ENCODE results near the gene PPA2. TPM values are rescaled to one million over a fixed set of nuclear protein-coding genes. Genes with fewer than 3 reads are reported as not detected.

PPA2 gene
- total RNA-seq, 1 experiment from 2014 or later: 74.5 TPM

- no peak for DNase-seq
- Histone ChIP-seq H3K27ac (no peak overlapping the region), H3F3A (ENCODE audit: insufficient read depth, low read depth) (no peaks in the 10 kb centered on the region), H3K36me3 (ENCODE audit: low read depth) (no peaks in the 10 kb centered on the region), H3K9me3 (ENCODE audit: insufficient read depth, low read depth) (no peaks in the 10 kb centered on the region), H3K4me2 (no peak overlapping the region), H3K4me3 (no peak overlapping the region), H3K27me3 (ENCODE audit: insufficient read depth, low read depth) (no peaks in the 10 kb centered on the region), H3K4me1 (replicated peaks; ENCODE audit: insufficient read depth) (no peaks in the 10 kb centered on the region), H3K9me2 (ENCODE audit: insufficient read depth) (no peaks in the 10 kb centered on the region), H3K79me2 (ENCODE audit: low read depth) (no peaks in the 10 kb centered on the region), H2AFZ (no peak overlapping the region), H4K20me1 (ENCODE audit: insufficient read depth) (no peaks in the 10 kb centered on the region)
- BruUV-seq (replicated peaks): no TSS peak
- intact Hi-C loops (cut with micrococcal nuclease; ENCODE audit: unreplicated experiment): no loop called here
- no peak for TF ChIP-seq CTCF (conservative IDR thresholded peaks at IDR 0.05)
- TF ChIP-seq EZH2 (IDR thresholded peaks at IDR 0.05; ENCODE audit: low read depth): no peak
- POLR2A ChIA-PET (ENCODE audit: unreplicated experiment): no interaction called here
- CTCF ChIA-PET: no interaction called here
Measured at GRCh38 chr4:105348719-105349118, 125.1 kb downstream of the PPA2 start.

GRCh38 chr4:105346869-105347268 is 127.0 kb downstream of the PPA2 start:
- BruUV-seq (replicated peaks): no TSS peak
- Histone ChIP-seq H2AFZ (no peak overlapping the region), H3K36me3 (ENCODE audit: low read depth) (no peaks in the 10 kb centered on the region), H3F3A (ENCODE audit: insufficient read depth, low read depth) (no peaks in the 10 kb centered on the region), H4K20me1 (ENCODE audit: insufficient read depth) (no peaks in the 10 kb centered on the region), H3K4me3 (no peak overlapping the region), H3K27ac (no peak overlapping the region), H3K4me2 (no peak overlapping the region), H3K79me2 (ENCODE audit: low read depth) (no peaks in the 10 kb centered on the region), H3K9me3 (ENCODE audit: insufficient read depth, low read depth) (no peaks in the 10 kb centered on the region), H3K9me2 (ENCODE audit: insufficient read depth) (no peaks in the 10 kb centered on the region), H3K4me1 (replicated peaks; ENCODE audit: insufficient read depth) (no peaks in the 10 kb centered on the region), H3K27me3 (ENCODE audit: insufficient read depth, low read depth) (no peaks in the 10 kb centered on the region)
- no peak for DNase-seq
- intact Hi-C loops (cut with micrococcal nuclease; ENCODE audit: unreplicated experiment): no loop called here
- ChIA-PET CTCF (no interaction called here), POLR2A (ENCODE audit: unreplicated experiment) (no interaction called here)
- TF ChIP-seq EZH2 (IDR thresholded peaks at IDR 0.05; ENCODE audit: low read depth) (no peak), CTCF (conservative IDR thresholded peaks at IDR 0.05) (no peak)

- Histone ChIP-seq H3K4me2 (no peak overlapping the region), H3K4me3 (no peak overlapping the region), H3K79me2 (ENCODE audit: low read depth) (no peaks in the 10 kb centered on the region), H2AFZ (no peak overlapping the region), H3K27me3 (ENCODE audit: insufficient read depth, low read depth) (no peaks in the 10 kb centered on the region), H3K9me2 (ENCODE audit: insufficient read depth) (no peaks in the 10 kb centered on the region), H3K4me1 (replicated peaks; ENCODE audit: insufficient read depth) (no peaks in the 10 kb centered on the region), H3K36me3 (ENCODE audit: low read depth) (no peaks in the 10 kb centered on the region), H4K20me1 (ENCODE audit: insufficient read depth) (no peaks in the 10 kb centered on the region), H3K27ac (no peak overlapping the region), H3F3A (ENCODE audit: insufficient read depth, low read depth) (no peaks in the 10 kb centered on the region), H3K9me3 (ENCODE audit: insufficient read depth, low read depth) (no peaks in the 10 kb centered on the region)
- DNase-seq: no peak
- TF ChIP-seq EZH2 (IDR thresholded peaks at IDR 0.05; ENCODE audit: low read depth): no peak
- TF ChIP-seq CTCF (conservative IDR thresholded peaks at IDR 0.05): no peak
- intact Hi-C loops (cut with micrococcal nuclease; ENCODE audit: unreplicated experiment): no loop called here
- CTCF ChIA-PET: no interaction called here
- BruUV-seq (replicated peaks): no TSS peak
- POLR2A ChIA-PET (ENCODE audit: unreplicated experiment): no interaction called here
Measured at GRCh38 chr4:105345838-105346237, 128.0 kb downstream of the PPA2 start.
